ENCODE measurements around the gene FTSJ3.
"Not testable (repeated sequence)": the region's sequence is repeated elsewhere in the genome, so short reads cannot be mapped to it uniquely, and the experiment has no call there.

Gene FTSJ3

GRCh38 chr17:63827002-63827800, at the start of gene FTSJ3, which contains the start of gene PSMC5:
FTSJ3 (minus strand) TSS chr17:63827663; CDS start chr17:63826902, 761 bp downstream.
PSMC5 (plus strand) TSS chr17:63827431; CDS start chr17:63827491, 60 bp downstream.
- peak; percentile 98 for DNase-seq

GRCh38 chr17:63874693-63875092, 47.2 kb upstream of the FTSJ3 start:
- DNase-seq: not testable (repeated sequence)

- DNase-seq: not testable (repeated sequence)
Measured at GRCh38 chr17:63874061-63874626, 46.7 kb upstream of the FTSJ3 start.

- not testable (repeated sequence) for DNase-seq
Measured at GRCh38 chr17:63873577-63873976, 46.1 kb upstream of the FTSJ3 start, which contains the start of gene CSH2. CSH2 (minus strand) TSS chr17:63873677; CDS start chr17:63873614, 63 bp downstream.

GRCh38 chr17:63871646-63872365, 44.3 kb upstream of the FTSJ3 start:
- not testable (repeated sequence) for DNase-seq

- DNase-seq: not testable (repeated sequence)
Measured at GRCh38 chr17:63870292-63870665, 42.8 kb upstream of the FTSJ3 start.

- DNase-seq: peak; percentile 13
Measured at GRCh38 chr17:63869491-63870291, 42.2 kb upstream of the FTSJ3 start.

- peak; percentile 14 for DNase-seq
Measured at GRCh38 chr17:63866625-63867024, 39.2 kb upstream of the FTSJ3 start.

- DNase-seq: no peak
Measured at GRCh38 chr17:63859257-63859656, 31.8 kb upstream of the FTSJ3 start.

GRCh38 chr17:63856425-63856824, 29.0 kb upstream of the FTSJ3 start:
- DNase-seq: not testable (repeated sequence)

GRCh38 chr17:63855185-63855584, 27.7 kb upstream of the FTSJ3 start:
- no peak for DNase-seq

GRCh38 chr17:63854709-63855108, 27.2 kb upstream of the FTSJ3 start:
- DNase-seq: no peak

- DNase-seq: no peak
Measured at GRCh38 chr17:63853260-63853659, 25.8 kb upstream of the FTSJ3 start.

- no peak for DNase-seq
Measured at GRCh38 chr17:63850401-63850800, 22.9 kb upstream of the FTSJ3 start.

GRCh38 chr17:63848834-63849689, 21.6 kb upstream of the FTSJ3 start:
- peak; percentile 98 for DNase-seq

GRCh38 chr17:63847525-63848249, 20.2 kb upstream of the FTSJ3 start:
- DNase-seq: no peak

- DNase-seq: no peak
Measured at GRCh38 chr17:63845509-63845908, 18.0 kb upstream of the FTSJ3 start.

- peak; percentile 50 for DNase-seq
Measured at GRCh38 chr17:63843910-63844677, 16.6 kb upstream of the FTSJ3 start.

GRCh38 chr17:63843387-63843888, 16.0 kb upstream of the FTSJ3 start:
- peak; percentile 87 for DNase-seq

All from hematopoietic multipotent progenitor cell treated with erythropoietin and hydrocortisone succinate and interleukin-3 and kit ligand, for 4 days (in vitro differentiated cells).